ENCODE measurements around the gene FOXL2. TPM values are rescaled to one million over a fixed set of nuclear protein-coding genes. Genes with fewer than 3 reads are reported as not detected.

FOXL2 gene
- total and polyA plus RNA-seq, 9 of the 15 experiments (the other 6 are each of a cell fraction or from before 2014, with no cell fraction given): 0.27 to 22.1 (median 3.2) TPM

- TF ChIP-seq ZBTB40 (IDR thresholded peaks at IDR 0.05) (0 out of 2 replicates have a peak, but pooled peaks have one; percentile 2), ZBTB40 (CRISPR knock-in tag; IDR thresholded peaks at IDR 0.05) (no peak), HMG20A (CRISPR knock-in tag; conservative IDR thresholded peaks at IDR 0.05) (no peak), RBM39 (optimal IDR thresholded peaks at IDR 0.05; ENCODE audit: low read depth, low read length) (no peak), SRF (CRISPR knock-in tag; IDR thresholded peaks at IDR 0.05) (0 out of 4 replicates have a peak, but pooled peaks of 1 of the 2 experiments have one; percentile 26), CBX8 (IDR thresholded peaks at IDR 0.05; ENCODE audit: borderline replicate concordance, extremely low read depth, low read depth, low read length, poor library complexity, severe bottlenecking) (no peak), POLR2B (IDR thresholded peaks at IDR 0.05; ENCODE audit: low read depth, partially characterized antibody) (no peak), GTF2F1 (IDR thresholded peaks at IDR 0.05; ENCODE audit: low read depth, low read length) (no peak), NR0B1 (IDR thresholded peaks at IDR 0.05; ENCODE audit: partially characterized antibody) (no peak), HDAC1 (IDR thresholded peaks at IDR 0.05) (peak in 1 of 2 experiments; percentile 45; a peak in 1 of 4 replicates), U2AF1 (optimal IDR thresholded peaks at IDR 0.05; ENCODE audit: low read depth, low read length) (no peak), JUN (IDR thresholded peaks at IDR 0.05; ENCODE audit: borderline replicate concordance, low read depth, low read length) (no peak), JUN (CRISPR knock-in tag; IDR thresholded peaks at IDR 0.05; ENCODE audit: borderline replicate concordance) (no peak), CREM (IDR thresholded peaks at IDR 0.05; ENCODE audit: low read depth) (peak; percentile 51), U2AF2 (optimal IDR thresholded peaks at IDR 0.05; ENCODE audit: low read depth, low read length) (no peak), HCFC1 (IDR thresholded peaks at IDR 0.05; ENCODE audit: low read depth, low read length) (no peak)
These were observed 10.8 kb downstream of the FOXL2 start (continued) for GRCh38 chr3:138935863-138936740.
